Neural cell (in vitro differentiated cells): ENCODE data around the gene PLD5.

Experiments used
- POLR2AphosphoS5 ChIP-seq: IDR thresholded peaks from 2 replicates; pipeline ENCODE4 v1.6.1; 2012
- TAF1 ChIP-seq: IDR thresholded peaks from 2 replicates; pipeline ENCODE4 v1.6.1; 2012; ENCODE audit warnings: low read depth
- TF ChIP-seq, protein P1 (sequence below): fragments of 450-650 bp; IDR thresholded peaks from 2 replicates; pipeline ENCODE4 v1.5.1; 2014; ENCODE audit warnings: antibody characterized with exemption, mild to moderate bottlenecking, moderate library complexity; ENCODE audit not compliant: poor library complexity, severe bottlenecking

DNA sequence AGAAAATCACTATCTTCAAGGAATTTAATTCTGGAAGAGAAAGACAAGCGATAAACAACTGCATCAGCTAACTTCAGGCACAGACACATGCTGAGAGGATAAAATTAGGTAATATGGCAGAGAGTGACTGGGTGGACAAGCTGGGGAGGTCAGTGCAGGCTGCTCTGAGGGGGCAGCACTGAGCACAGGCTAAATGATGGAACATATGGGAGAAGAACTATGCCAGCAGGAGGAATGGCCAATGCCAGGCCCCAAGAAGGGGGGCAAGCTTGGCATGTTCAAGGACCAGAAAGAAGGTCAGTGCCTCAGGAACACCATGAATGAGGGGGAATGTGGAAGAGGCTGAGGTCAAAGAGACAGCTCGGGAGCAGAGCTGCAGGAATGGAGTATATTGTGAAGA is 334.9 kb downstream of the PLD5 start:
- TF ChIP-seq POLR2AphosphoS5 (no peak), TAF1 (no peak)
- TF ChIP-seq, protein P1, sequence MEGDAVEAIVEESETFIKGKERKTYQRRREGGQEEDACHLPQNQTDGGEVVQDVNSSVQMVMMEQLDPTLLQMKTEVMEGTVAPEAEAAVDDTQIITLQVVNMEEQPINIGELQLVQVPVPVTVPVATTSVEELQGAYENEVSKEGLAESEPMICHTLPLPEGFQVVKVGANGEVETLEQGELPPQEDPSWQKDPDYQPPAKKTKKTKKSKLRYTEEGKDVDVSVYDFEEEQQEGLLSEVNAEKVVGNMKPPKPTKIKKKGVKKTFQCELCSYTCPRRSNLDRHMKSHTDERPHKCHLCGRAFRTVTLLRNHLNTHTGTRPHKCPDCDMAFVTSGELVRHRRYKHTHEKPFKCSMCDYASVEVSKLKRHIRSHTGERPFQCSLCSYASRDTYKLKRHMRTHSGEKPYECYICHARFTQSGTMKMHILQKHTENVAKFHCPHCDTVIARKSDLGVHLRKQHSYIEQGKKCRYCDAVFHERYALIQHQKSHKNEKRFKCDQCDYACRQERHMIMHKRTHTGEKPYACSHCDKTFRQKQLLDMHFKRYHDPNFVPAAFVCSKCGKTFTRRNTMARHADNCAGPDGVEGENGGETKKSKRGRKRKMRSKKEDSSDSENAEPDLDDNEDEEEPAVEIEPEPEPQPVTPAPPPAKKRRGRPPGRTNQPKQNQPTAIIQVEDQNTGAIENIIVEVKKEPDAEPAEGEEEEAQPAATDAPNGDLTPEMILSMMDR = no peak
